ENCODE results near the gene NECTIN1.

Gene NECTIN1

GRCh38 chr11:119673759-119674336 is 55.2 kb downstream of the NECTIN1 start:
- no peak for TF ChIP-seq CTCF (IDR thresholded peaks at IDR 0.05; ENCODE audit: low read length, missing control alignments)
- no peak for DNase-seq (ENCODE audit: low read depth)
- H3K4me3 ChIP-seq (replicated peaks; ENCODE audit: low read depth, low read length): no peak overlapping the region

DNA sequence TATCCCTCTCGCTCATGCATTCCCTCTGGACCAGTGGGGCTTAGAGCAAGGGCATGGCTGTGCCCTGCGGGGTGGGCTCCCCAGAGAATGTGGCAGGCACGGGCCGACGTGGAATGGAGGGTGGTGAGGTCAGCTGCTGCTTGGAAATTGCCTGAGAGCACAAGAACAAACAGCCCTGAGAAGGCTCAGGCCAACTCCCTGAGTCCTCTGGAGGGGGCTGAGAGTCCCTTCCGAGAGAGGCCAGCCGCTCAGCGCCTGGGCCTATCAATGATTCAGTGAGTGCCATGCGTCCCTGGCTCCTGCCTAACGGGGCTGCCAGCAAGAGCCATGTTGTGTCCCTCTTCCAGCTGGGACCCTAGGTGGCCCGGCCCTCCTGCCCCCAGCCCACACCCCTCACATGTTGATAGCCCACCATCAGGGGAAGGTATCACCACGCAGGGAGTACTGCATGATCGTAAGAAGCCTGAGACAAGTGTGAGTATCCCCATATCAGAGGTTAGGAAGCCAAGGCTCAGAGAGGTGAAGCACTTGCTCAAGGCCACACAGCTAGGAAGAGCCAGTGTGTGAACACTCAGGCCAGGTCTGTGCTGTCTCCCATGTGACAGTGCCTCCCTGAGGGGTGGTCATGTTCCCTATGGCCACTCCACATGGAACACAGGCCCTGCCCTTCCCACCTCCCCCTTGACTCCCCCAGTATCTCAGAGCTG is 55.8 kb downstream of the NECTIN1 start:
- no peak overlapping the region for H3K4me3 ChIP-seq (replicated peaks; ENCODE audit: low read depth, low read length)
- no peak for TF ChIP-seq CTCF (IDR thresholded peaks at IDR 0.05; ENCODE audit: low read length, missing control alignments)
- DNase-seq (ENCODE audit: low read depth): no peak

DNA sequence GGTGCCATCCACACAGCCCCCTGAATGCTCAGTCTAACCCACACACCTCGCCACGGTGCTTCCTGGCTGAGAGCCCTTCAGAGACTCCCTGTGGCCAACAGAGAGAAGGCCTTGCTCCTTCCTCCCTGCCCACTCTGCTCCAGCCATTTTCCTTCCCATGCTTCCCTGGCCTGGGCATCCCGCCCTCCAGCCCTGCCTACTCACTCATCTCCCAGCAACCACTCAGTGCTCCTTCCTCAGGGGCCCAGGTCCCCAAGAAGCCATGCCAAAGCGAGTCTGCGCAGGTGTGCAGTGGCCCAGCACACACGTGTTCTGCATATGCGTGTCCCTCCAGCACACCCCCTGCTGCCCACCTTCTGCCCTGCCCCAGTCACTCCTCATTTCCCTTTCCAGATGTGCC is 56.4 kb downstream of the NECTIN1 start:
- H3K4me3 ChIP-seq (replicated peaks; ENCODE audit: low read depth, low read length): no peak overlapping the region
- TF ChIP-seq CTCF (IDR thresholded peaks at IDR 0.05; ENCODE audit: low read length, missing control alignments): no peak
- no peak for DNase-seq (ENCODE audit: low read depth)

DNA sequence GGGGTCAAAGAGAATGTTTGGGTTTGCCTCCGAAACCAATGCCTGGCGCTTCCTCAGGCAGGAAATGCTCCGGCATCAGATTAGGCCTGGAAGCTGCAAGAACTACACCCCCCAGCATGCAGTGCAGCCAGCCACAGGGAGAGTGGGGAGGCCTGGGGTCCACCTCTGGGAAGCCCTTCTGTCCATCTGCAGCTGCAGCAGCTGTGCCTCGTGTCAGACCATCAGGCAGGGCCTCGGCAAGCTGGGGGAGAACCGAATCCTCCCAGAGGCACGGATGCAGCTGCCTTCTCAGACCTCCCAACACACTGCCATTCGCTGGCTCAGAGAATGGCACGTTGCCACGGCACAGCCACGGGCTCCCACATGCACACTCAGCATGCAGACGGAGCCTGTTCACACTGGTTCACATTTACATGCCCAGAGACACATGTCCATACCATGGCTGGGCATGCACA is 57.4 kb downstream of the NECTIN1 start:
- DNase-seq (ENCODE audit: low read depth): peak; percentile 50
- no peak for TF ChIP-seq CTCF (IDR thresholded peaks at IDR 0.05; ENCODE audit: low read length, missing control alignments)
- no peak overlapping the region for H3K4me3 ChIP-seq (replicated peaks; ENCODE audit: low read depth, low read length)

DNA sequence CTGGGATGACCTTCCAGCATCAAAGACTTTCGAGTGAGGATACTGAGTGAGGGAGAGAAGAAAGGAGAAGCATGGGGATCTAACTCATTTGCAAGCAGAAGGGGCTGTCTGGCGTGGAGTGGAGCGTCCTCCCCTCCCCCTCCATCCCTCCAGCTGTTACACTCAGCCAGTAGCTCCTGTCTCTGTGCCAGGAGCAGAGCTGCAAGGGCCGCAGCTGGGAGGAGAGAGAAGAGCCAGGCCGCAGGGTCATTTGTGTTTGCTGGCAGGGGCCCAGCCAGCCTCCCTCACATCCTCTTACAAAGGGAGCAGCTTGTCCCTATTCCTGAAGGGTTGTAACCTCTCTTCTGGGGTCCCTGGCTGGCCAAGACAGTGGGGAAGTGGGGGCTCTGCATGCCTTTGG is 57.9 kb downstream of the NECTIN1 start:
- peak; percentile 92 for DNase-seq (ENCODE audit: low read depth)
- no peak overlapping the region for H3K4me3 ChIP-seq (replicated peaks; ENCODE audit: low read depth, low read length)
- no peak for TF ChIP-seq CTCF (IDR thresholded peaks at IDR 0.05; ENCODE audit: low read length, missing control alignments)

DNA sequence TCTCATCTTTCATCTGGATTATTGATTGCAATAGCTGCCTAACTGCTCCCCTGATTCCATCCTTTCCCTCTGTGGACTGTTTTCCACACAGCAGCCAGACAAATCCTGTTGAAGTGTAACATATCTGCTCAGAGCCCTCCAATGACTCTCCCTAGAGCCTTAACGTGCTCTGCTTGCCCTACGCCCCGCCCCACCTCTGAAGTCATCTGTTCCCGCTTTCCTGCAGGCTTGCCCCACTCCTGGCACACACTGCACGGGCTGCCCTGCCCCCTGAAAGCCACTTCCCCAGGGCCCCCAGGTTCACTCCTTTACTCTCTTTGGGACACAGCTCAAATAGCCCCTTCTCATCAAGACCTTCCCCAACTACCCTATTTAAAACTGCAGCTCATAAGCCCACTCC is 59.5 kb downstream of the NECTIN1 start:
- no peak for DNase-seq (ENCODE audit: low read depth)
- no peak for TF ChIP-seq CTCF (IDR thresholded peaks at IDR 0.05; ENCODE audit: low read length, missing control alignments)
- no peak overlapping the region for H3K4me3 ChIP-seq (replicated peaks; ENCODE audit: low read depth, low read length)

GRCh38 chr11:119668676-119669075 is 60.3 kb downstream of the NECTIN1 start:
- no peak overlapping the region for H3K4me3 ChIP-seq (replicated peaks; ENCODE audit: low read depth, low read length)
- TF ChIP-seq CTCF (IDR thresholded peaks at IDR 0.05; ENCODE audit: low read length, missing control alignments): no peak
- no peak for DNase-seq (ENCODE audit: low read depth)
